GM12891 (cell line): Measurements from ENCODE around the gene UCHL3.

Source experiments
- POLR2A ChIP-seq: IDR thresholded peaks from 2 replicates; pipeline ENCODE4 v1.6.1; 2011; ENCODE audit warnings: low read depth, low read length, control low read depth
- POLR2AphosphoS5 ChIP-seq: IDR thresholded peaks from 2 replicates; pipeline ENCODE4 v1.6.1; 2011; ENCODE audit warnings: low read depth, low read length, control low read depth
- TAF1 ChIP-seq: IDR thresholded peaks from 2 replicates; pipeline ENCODE4 v1.6.1; 2011; ENCODE audit warnings: low read depth, low read length, control low read depth

- TF ChIP-seq POLR2A, result no peak
- TF ChIP-seq TAF1, result no peak
- no peak for TF ChIP-seq POLR2AphosphoS5
Observed at GRCh38 chr13:75628801-75629200, 79.2 kb downstream of the UCHL3 start.
